Amygdala (tissue), 56 donors: ENCODE data around the gene SFTA2.

Experiments used
- DNase-seq, 56 donors: peaks; one replicate each; lab custom pipeline; 2025; lab: John Stamatoyannopoulos, UW

Gene SFTA2

DNA sequence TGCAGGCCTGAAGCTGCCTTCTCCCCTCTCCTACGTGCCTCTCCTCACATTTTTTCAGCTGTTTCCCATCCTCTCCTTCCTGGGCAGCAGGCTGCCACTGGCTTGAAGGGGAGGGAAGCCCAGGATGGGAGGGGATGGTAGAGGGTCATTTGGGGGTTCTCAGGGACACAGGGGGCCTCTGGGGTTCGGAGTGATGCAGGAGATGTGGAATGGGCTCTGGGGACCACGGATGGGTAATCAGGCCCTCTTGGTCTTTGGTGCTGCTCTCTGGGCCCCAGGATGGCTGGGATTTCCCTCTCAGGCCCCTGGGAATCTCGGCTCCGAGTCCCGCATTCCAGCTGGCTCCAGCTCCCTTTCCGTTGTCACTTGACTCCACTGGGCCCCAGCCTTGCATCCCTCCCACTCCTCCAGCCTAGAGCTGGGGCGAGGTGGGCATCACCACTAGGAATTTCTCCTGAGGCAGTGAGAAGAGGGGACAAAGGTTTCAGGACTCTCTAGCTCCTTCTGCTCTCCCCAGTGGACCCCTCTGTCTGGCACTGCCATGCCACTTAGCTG lies 49.7 kb downstream of the SFTA2 start:
- peak in 5 of 56 donors; percentile 15 to 53 (median 18) for DNase-seq

DNA sequence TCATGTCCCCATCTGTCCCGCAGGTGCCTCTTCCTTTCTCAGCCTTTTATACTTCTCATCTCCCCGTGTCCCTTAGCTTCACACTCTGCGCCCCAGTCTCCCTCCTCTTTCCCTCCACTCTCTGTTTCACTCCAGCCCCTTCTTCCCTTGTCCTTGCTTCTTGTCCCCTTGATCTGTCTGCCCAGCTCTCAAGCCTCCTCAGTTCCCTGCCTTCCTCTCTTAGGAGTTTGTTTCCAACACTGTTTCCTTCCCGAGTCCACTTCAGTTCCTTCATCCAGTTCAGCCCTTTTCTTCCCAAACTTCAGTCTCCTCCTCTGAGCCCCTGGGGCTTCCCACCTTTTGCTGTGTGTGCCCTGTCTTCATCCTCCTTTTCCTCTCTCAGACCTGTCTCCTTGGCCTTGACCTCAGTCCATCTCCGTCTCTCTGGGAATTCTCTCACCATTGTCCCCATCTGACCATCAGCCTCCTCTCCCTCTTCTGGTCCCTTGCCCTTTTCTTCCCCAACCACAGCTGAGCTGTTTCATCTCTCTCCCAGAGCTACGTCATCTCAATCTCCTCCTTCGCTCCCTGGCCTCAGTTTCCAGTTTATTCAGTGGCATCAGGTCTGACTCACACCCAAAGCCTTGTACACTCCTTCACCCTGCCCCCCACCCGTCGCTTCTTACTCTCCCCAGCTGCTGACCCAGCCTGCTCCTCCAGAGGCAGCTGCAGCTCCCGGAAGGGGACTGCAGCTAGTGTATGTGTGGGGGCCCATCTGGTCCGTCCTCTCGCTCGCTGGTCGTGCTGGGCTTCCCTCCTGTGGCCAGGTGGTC lies 50.4 kb downstream of the SFTA2 start:
- DNase-seq: peak in 26 of 56 donors; percentile 8 to 54 (median 26)
